ENCODE measurements around the gene ADPRS.

ADPRS gene

DNA sequence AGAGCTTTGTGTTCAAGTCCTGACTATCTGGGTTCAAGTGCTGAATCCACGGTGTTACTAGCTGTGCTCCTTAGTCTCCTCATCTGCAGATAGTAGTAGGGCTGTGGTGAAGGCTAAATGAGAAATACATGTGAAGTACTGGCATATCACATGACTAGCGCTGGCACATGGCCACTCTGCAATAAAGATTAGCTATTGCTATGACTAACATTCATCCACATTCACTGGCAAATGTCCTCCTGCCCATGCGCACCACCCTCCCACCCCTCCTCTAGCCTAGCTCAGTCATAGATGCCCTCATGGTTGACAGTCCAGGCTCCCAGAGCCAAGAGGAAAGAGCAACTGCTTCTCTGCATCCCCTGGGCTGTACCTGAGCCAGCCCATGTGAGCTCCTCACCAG lies 44.8 kb downstream of the ADPRS start:
- DNase-seq (ENCODE audit: low read depth in 2 of 2) = no peak

DNA sequence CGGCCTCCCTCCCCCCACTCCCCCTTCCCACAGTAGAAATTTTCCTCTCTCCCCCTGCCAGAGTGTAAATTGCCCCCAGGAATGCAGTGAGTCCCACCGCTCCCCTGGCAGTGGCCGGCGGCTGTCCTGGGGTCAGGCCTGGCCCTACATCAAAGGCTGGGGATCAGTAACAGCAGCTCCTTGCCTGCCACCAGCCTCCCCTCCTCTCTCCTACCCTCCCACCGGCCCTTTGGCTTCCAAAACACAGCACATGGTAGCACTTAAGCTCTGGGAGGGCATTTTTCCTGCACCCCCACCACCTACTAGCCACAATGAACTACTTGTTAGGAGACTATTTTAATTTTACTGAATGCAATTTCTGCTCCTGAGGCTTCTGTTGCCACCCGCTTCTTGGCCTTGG lies 45.3 kb downstream of the ADPRS start:
- DNase-seq (ENCODE audit: low read depth in 2 of 2) = no peak

- DNase-seq (ENCODE audit: low read depth in 2 of 2) = no peak
These were observed 46.0 kb downstream of the ADPRS start for GRCh38 chr1:36134505-36135329.

DNA sequence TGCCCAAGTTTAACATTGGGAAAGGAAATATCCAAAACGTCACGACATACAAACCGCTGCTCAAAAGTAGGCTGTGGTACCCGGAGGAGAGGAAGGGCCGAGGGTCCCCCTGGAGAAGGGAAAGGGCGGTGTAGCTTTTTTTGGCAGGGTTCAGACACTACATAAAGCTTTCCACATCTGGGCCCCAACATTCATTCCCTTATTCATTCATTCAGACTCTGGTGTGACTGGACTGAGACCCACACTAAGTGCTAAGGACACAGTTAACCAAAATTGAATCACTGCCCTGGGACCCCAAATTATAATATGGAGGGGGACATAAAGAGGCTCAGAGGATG lies 46.6 kb downstream of the ADPRS start:
- no peak for DNase-seq (ENCODE audit: low read depth in 2 of 2)

DNA sequence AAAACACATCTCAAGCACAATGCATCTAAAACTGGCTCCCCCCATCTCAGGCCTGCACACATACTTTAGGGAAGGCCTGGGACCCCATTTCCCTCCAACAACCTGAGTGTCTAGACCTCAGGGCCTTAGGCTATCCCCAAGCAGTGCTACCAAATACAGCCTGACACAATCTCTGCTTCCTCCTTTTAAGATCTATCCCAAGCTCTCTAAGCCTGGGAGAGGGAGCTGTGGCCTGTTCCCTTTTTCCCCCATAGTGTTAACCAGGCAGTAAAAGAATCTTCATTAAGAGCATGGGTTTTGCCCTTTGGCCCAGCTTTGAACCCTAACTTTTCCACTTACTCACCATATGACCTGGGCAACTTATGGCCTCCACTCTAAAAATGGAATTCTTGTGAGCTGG lies 47.1 kb downstream of the ADPRS start:
- no peak for DNase-seq (ENCODE audit: low read depth in 2 of 2)

DNA sequence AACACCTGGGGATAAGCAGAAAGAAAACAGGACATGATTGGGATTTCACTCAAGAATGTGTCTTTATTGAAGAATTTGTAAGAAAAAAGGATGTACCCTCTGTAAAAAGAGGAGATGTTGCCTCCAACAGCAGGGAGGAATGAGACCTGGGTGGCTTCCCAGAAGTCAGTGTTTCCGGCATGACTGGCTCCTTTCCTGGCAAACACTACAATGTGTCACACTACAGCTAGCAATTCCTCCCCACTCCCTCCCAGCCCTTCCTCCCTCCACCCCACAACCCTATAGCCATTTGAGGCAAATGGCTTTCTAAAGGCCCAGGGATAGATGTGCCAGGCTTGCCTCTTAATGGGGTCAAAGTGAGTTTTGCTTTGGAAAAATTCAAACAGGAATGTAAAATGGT lies 47.8 kb downstream of the ADPRS start:
- DNase-seq (ENCODE audit: low read depth in 2 of 2) = no peak

DNA sequence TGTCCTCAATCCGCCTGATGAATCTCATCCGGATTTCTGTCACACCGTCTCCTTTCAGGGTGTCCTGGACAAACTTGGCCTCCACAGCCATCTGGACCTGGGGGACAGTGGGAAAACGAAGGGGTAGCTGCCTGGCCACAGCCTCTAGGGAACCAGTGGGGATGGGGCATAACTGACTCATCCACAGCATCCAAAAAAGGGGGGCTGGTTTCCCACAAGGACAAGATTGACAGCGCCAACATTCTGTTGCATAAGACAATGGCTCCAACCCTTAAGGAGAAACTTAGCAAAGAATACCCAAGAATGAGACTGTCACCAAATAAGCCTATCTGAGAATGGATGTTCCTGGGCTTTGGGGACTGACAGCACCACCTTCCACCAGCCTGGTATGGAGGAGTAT lies 48.5 kb downstream of the ADPRS start:
- no peak for DNase-seq (ENCODE audit: low read depth in 2 of 2)

DNA sequence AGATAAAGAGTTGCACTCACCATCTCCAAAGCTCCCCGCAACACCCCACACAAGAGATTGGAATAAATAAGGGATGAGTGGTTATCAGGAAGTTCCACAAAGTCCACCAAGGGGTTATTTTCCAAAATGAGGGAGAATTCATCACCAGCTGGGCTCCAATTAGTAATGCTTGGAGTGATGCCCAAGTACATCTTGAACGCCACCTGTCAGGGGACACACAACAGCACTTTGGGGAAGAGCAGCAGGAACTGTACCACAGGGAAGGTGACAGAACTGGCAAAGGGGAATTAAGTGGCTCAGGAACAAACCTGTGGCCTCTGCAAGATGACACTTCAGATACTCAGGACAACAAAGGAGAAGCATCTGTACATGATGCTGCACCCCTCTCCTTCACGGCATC lies 49.1 kb downstream of the ADPRS start:
- DNase-seq (ENCODE audit: low read depth in 2 of 2) = no peak

DNA sequence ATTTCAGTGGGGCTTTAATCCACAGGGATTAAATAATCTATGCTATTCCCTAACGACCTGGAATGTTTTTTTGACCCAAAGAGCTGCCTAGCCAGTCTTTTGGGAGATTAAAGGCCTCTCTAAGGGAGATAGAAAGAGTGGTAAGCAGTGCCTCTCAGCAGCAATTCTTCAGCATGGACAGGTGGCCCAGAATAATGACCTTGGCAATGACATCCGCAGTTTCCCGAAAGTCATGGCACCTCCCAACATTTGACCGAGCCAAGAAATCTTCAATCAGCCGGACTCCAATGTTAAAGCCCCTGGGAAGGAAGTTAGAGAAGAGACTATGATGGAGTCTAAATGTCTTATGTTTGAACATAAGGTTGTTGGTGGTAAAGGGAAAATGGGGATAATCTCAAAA lies 50.8 kb downstream of the ADPRS start:
- no peak for DNase-seq (ENCODE audit: low read depth in 2 of 2)

DNA sequence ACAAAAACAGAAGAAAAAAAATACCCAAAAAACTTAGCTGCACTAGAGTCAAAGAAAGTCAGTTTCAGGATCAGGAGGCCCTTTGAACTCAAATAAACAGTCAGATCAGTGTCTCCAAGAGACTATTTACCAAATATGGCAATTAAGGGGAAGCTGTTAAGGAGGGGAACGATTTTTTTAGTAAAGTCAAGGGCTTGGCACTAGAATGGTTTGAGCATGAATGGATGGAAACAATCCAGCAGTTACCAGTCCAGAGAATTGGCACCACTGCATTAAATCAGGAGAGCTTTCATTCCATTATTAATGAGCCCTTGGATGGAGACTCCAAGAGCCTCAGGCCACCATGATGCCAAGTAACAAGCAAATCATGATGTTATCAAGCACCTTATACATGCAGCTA lies 53.4 kb downstream of the ADPRS start:
- no peak for DNase-seq (ENCODE audit: low read depth in 2 of 2)

DNA sequence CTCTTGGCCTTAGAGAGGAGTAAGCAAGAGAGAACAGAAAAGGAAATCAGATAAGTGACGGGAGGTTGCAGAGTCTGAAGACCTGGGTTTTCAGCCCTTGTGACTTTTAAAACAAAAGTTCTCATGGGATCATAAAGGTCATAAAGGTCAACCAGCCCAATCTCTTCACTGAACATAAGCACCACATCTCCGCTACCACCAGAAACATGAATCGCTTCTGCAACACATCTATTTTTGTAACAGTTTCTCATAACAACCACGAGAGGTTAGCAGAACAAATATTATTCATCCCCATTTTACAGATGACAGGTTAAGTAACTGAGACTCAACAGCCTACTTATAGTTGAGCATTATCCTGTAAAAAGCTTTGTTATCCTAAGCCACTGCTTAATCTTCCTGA lies 54.7 kb downstream of the ADPRS start:
- DNase-seq (ENCODE audit: low read depth in 2 of 2) = no peak
